GM10248 (cell line): Measurements from ENCODE around the gene A1BG.
A peak's percentile ranks its signal among the peaks of the same experiment; 100 is the strongest.

Experiments used
- CTCF ChIA-PET: fragments of 300-600 bp; sonication (Branson Sonifier 250); formaldehyde crosslinking; extraction: SDS; loops from one replicate; lab custom pipeline; 2021; ENCODE audit warnings: antibody characterized with exemption; lab: Yijun Ruan, JAX
- POLR2A ChIA-PET: fragments of 350-650 bp; sonication (Branson Sonifier 250); formaldehyde crosslinking; extraction: SDS; loops from one replicate; lab custom pipeline; 2020; ENCODE audit warnings: antibody characterized with exemption; lab: Yijun Ruan, JAX
- DNase-seq: peaks from one replicate; pipeline ENCODE4 v3.0.0; 2012; ENCODE audit errors: extremely low spot score
- CTCF ChIP-seq: IDR thresholded peaks from 2 replicates; pipeline ENCODE4 v1.5.1; 2012; ENCODE audit warnings: mild to moderate bottlenecking, low read depth; ENCODE audit errors: extremely low read depth, missing control alignments, control extremely low read depth

The A1BG gene

DNA sequence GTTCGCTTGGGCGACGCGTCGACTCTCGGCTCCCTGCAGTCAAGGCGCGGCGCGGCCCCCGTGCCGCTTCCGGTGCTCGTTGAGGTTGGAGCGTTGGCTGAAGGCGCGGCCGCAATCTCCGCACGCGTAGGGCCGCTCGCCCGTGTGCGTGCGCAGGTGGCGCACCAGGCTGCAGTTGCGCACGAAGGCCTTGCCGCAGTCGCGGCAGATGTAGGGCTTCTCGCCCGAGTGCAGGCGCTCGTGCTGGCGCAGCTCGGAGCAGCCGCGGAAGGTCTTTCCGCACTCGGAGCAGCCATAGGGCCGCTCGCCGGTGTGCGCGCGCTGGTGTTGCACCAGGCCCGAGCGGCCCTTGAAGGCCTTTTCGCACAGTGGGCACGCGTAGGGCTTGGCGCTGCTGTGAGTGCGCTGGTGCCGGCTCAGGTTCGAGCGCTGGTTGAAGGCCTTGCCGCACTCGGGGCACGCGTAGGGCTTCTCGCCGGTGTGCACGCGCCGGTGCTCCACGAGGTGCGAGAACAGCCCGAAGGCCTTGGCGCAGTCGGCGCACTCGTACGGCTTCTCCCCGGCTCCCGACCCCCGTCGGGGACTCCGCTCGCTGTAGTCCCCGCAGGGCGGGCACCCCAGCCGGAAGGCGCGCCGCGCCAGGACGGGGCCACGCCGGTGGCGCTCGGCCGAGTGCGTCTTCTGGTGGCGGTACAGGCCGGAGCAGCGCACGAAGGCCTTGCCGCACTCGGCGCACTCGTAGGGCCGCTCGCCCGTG lies 14.6 kb upstream of the A1BG start:
- no peak for DNase-seq
- TF ChIP-seq CTCF: no peak
- ChIA-PET POLR2A (no interaction called here), CTCF (no interaction called here)

DNA sequence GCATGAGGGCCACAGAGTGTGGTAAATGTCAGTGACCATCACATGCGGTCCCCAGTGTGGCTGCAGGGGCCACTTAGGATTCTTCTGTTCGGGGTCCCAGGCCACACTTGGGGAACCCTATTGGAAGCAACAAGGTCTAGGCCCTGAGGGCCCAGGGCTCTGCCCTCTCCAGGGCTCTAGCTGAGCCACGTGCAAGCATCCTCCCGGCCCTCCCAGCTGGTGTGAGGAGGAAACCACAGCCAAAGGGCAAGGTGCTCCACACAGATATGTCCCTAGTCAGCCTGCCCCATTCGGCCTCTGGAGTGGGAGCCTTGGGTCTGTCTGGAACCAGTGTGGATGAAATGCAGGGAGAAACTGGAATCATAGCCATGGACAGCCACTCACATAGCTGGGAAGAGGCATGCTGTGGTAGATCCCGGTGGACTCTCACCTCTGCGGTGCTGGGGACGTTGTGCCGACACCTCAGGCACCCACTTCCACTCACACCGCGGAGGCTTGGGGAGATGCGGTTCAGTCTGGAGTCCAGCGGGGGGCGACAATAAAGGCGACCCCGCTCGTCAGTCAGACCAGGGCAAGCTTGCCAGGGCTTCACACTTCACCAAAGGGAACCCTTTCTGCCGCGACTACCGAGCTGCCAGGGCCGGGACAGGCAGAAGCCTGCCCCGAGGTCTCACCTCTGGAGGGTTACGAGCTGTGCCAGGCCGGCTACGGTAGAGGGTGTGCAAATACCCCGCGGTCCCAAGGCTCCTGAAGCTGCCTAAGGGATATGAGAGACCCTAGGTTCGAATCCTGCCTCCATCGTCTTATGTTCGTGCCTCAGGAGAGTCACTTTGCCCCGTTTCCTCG lies 13.5 kb upstream of the A1BG start:
- ChIA-PET CTCF (no interaction called here), POLR2A (no interaction called here)
- no peak for TF ChIP-seq CTCF
- DNase-seq: no peak

GRCh38 chr19:58364146-58364545 lies 10.9 kb upstream of the A1BG start:
- no peak for DNase-seq
- CTCF ChIA-PET: interaction anchor here (1.7 to 3.2 kb wide), 5 partner anchors 10 to 155 kb away, joined by 3 to 12 read pairs (median 7); partner anchors contain the start of gene ZBTB45
- POLR2A ChIA-PET: interaction anchor here (0.8 kb wide), 1 partner anchor 10 kb away, joined by 3 read pairs; no protein-coding TSS in a partner anchor
- no peak for TF ChIP-seq CTCF

- ChIA-PET POLR2A (interaction anchor here (0.6 to 1.0 kb wide), 6 partner anchors 11 to 1078 kb away, joined by 3 to 9 read pairs (median 4); partner anchors contain the start of genes ERVK3-1, RPS5 and ZNF552), CTCF (interaction anchor here (0.6 to 3.2 kb wide), 12 partner anchors 11 to 157 kb away, joined by 3 to 14 read pairs (median 4); partner anchors contain the start of genes ZBTB45, ZNF132 and ZSCAN22)
- peak; percentile 100 for DNase-seq
- no peak for TF ChIP-seq CTCF
Observed at GRCh38 chr19:58362272-58362994, 9.1 kb upstream of the A1BG start, which contains the start of gene ZNF497. Gene ZNF497 (minus strand): TSS chr19:58362751. CDS start chr19:58357635, 5,116 bp downstream.

- peak; percentile 68 for DNase-seq
- ChIA-PET CTCF (interaction anchor here (0.6 to 3.2 kb wide), 11 partner anchors 11 to 158 kb away, joined by 3 to 14 read pairs (median 5); partner anchors contain the start of genes ZBTB45, ZNF132 and ZSCAN22), POLR2A (interaction anchor here (1.0 kb wide), 2 partner anchors 10 to 57 kb away, joined by 3 to 9 read pairs; partner anchors contain the start of gene ERVK3-1)
- no peak for TF ChIP-seq CTCF
Observed at GRCh38 chr19:58361900-58362271, 8.6 kb upstream of the A1BG start.
